Mesendoderm (in vitro differentiated cells): ENCODE data around the gene VPS37C.

ENCODE experiments used
- DNase-seq: peaks from one replicate; pipeline ENCODE4 v3.0.0; 2013
- H2AK5ac ChIP-seq: 2 replicates; pipeline ENCODE4 v1.6.1; 2013; ENCODE audit warnings: low read length, inconsistent platforms
- H2BK120ac ChIP-seq: 2 replicates; pipeline ENCODE4 v1.6.1; 2013; ENCODE audit warnings: low read depth, mild to moderate bottlenecking, low read length, moderate library complexity, mixed read lengths
- H2BK15ac ChIP-seq: replicated peaks from 2 replicates; pipeline ENCODE4 v1.6.1; 2013; ENCODE audit warnings: low read depth, mild to moderate bottlenecking, moderate library complexity
- H2BK5ac ChIP-seq: 2 replicates; pipeline ENCODE4 v1.6.1; 2013; ENCODE audit warnings: low read length, inconsistent platforms
- H3K18ac ChIP-seq: 2 replicates; pipeline ENCODE4 v1.6.1; 2013; ENCODE audit warnings: mild to moderate bottlenecking, low read length, mixed read lengths
- H3K23ac ChIP-seq: one replicate; pipeline ENCODE4 v1.6.1; 2013; ENCODE audit warnings: low read length
- H3K27ac ChIP-seq: 2 replicates; pipeline ENCODE4 v1.5.1; 2013; ENCODE audit warnings: low read depth, mild to moderate bottlenecking, inconsistent platforms, low read length, moderate library complexity
- H3K27me3 ChIP-seq: 2 replicates; pipeline ENCODE4 v1.6.1; 2013; ENCODE audit warnings: low read length, control low read depth, mild to moderate bottlenecking, inconsistent platforms; ENCODE audit not compliant: insufficient read depth, poor library complexity
- H3K36me3 ChIP-seq: 2 replicates; pipeline ENCODE4 v1.6.1; 2013; ENCODE audit warnings: low read length, inconsistent platforms; ENCODE audit not compliant: control insufficient read depth, insufficient read depth
- H3K4ac ChIP-seq: one replicate; pipeline ENCODE4 v1.6.1; 2013; ENCODE audit warnings: low read depth, mild to moderate bottlenecking, low read length, moderate library complexity
- H3K4me1 ChIP-seq: 2 replicates; pipeline ENCODE4 v1.6.1; 2013; ENCODE audit warnings: low read depth, low read length, inconsistent platforms; ENCODE audit not compliant: control insufficient read depth
- H3K4me2 ChIP-seq: 2 replicates; pipeline ENCODE4 v1.6.1; 2013; ENCODE audit warnings: low read length
- H3K4me3 ChIP-seq: 2 replicates; pipeline ENCODE4 v1.5.1; 2013; ENCODE audit warnings: mild to moderate bottlenecking, low read length
- H3K56ac ChIP-seq: one replicate; pipeline ENCODE4 v1.6.1; 2013; ENCODE audit warnings: low read length
- H3K79me1 ChIP-seq: 2 replicates; pipeline ENCODE4 v1.6.1; 2013; ENCODE audit warnings: low read length, inconsistent platforms
- H3K79me2 ChIP-seq: 2 replicates; pipeline ENCODE4 v1.6.1; 2013; ENCODE audit warnings: mild to moderate bottlenecking, low read length; ENCODE audit not compliant: control insufficient read depth, insufficient read depth
- H3K9ac ChIP-seq: 2 replicates; pipeline ENCODE4 v1.6.1; 2013; ENCODE audit warnings: low read length, inconsistent platforms
- H4K5ac ChIP-seq: one replicate; pipeline ENCODE4 v1.6.1; 2013; ENCODE audit warnings: low read length
- H4K8ac ChIP-seq: one replicate; pipeline ENCODE4 v1.6.1; 2013; ENCODE audit warnings: low read depth, mild to moderate bottlenecking, control low read depth, low read length, moderate library complexity
- WGBS: extraction: QIAGEN DNeasy Blood & Tissue Kit; methylation state at CpG from one replicate; pipeline ENCODE4 v1.1.7; 2013; ENCODE audit warnings: low lambda C conversion rate, missing lambda C conversion rate; ENCODE audit not compliant: insufficient coverage; ENCODE audit errors: extremely low coverage; 5-methylcytosine and 5-hydroxymethylcytosine counted together

The VPS37C gene

GRCh38 chr11:61112575-61112974, 48.7 kb downstream of the VPS37C start:
- no peak overlapping the region for H3K4me3 ChIP-seq
- H3K9ac ChIP-seq: no peak overlapping the region
- H3K4ac ChIP-seq: no peak overlapping the region
- H3K23ac ChIP-seq: no peak overlapping the region
- no peak overlapping the region for H2BK120ac ChIP-seq
- H3K56ac ChIP-seq: no peak overlapping the region
- DNase-seq: no peak
- H2BK5ac ChIP-seq: no peak overlapping the region
- H3K4me1 ChIP-seq: no peaks in the 10 kb centered on the region
- H4K5ac ChIP-seq: no peak overlapping the region
- no peaks in the 10 kb centered on the region for H3K79me2 ChIP-seq
- WGBS: no CpG with 5 or more reads among the region's 6 CpGs
- no peak overlapping the region for H4K8ac ChIP-seq
- H3K4me2 ChIP-seq: no peak overlapping the region
- H2AK5ac ChIP-seq: no peak overlapping the region
- H3K27me3 ChIP-seq: no peaks in the 10 kb centered on the region
- H3K36me3 ChIP-seq: no peaks in the 10 kb centered on the region
- no peaks in the 10 kb centered on the region for H3K79me1 ChIP-seq
- no peak overlapping the region for H2BK15ac ChIP-seq
- no peak overlapping the region for H3K27ac ChIP-seq
- H3K18ac ChIP-seq: no peak overlapping the region

GRCh38 chr11:61111786-61112517, 49.3 kb downstream of the VPS37C start:
- H3K9ac ChIP-seq: no peak overlapping the region
- H2AK5ac ChIP-seq: no peak overlapping the region
- H3K4me1 ChIP-seq: no peaks in the 10 kb centered on the region
- no CpG with 5 or more reads among the region's 11 CpGs for WGBS
- no peaks in the 10 kb centered on the region for H3K27me3 ChIP-seq
- H3K4me3 ChIP-seq: no peak overlapping the region
- H3K36me3 ChIP-seq: no peaks in the 10 kb centered on the region
- DNase-seq: no peak
- no peak overlapping the region for H4K8ac ChIP-seq
- H3K23ac ChIP-seq: no peak overlapping the region
- H3K4me2 ChIP-seq: no peak overlapping the region
- no peak overlapping the region for H3K4ac ChIP-seq
- H3K27ac ChIP-seq: no peak overlapping the region
- H2BK15ac ChIP-seq: no peak overlapping the region
- no peak overlapping the region for H2BK5ac ChIP-seq
- H3K79me2 ChIP-seq: no peaks in the 10 kb centered on the region
- no peak overlapping the region for H3K18ac ChIP-seq
- no peak overlapping the region for H4K5ac ChIP-seq
- no peak overlapping the region for H2BK120ac ChIP-seq
- no peak overlapping the region for H3K56ac ChIP-seq
- H3K79me1 ChIP-seq: no peaks in the 10 kb centered on the region

- H2BK5ac ChIP-seq: no peak overlapping the region
- DNase-seq: no peak
- H3K4me1 ChIP-seq: no peaks in the 10 kb centered on the region
- H4K8ac ChIP-seq: no peak overlapping the region
- H3K23ac ChIP-seq: no peak overlapping the region
- H3K4ac ChIP-seq: no peak overlapping the region
- H3K9ac ChIP-seq: no peak overlapping the region
- no peak overlapping the region for H3K4me2 ChIP-seq
- H3K79me1 ChIP-seq: no peaks in the 10 kb centered on the region
- H2AK5ac ChIP-seq: no peak overlapping the region
- no peak overlapping the region for H2BK15ac ChIP-seq
- no peaks in the 10 kb centered on the region for H3K36me3 ChIP-seq
- no peak overlapping the region for H2BK120ac ChIP-seq
- WGBS: no CpG with 5 or more reads among the region's 6 CpGs
- H3K4me3 ChIP-seq: no peak overlapping the region
- H3K27me3 ChIP-seq: no peaks in the 10 kb centered on the region
- H3K27ac ChIP-seq: no peak overlapping the region
- H3K18ac ChIP-seq: no peak overlapping the region
- H4K5ac ChIP-seq: no peak overlapping the region
- H3K79me2 ChIP-seq: no peaks in the 10 kb centered on the region
- no peak overlapping the region for H3K56ac ChIP-seq
Measured at GRCh38 chr11:61111050-61111435, 50.2 kb downstream of the VPS37C start.

GRCh38 chr11:61110255-61111049, 50.8 kb downstream of the VPS37C start:
- Histone ChIP-seq H3K79me1 (no peaks in the 10 kb centered on the region), H3K4me2 (no peak overlapping the region), H4K5ac (no peak overlapping the region), H3K4ac (no peak overlapping the region), H3K79me2 (no peaks in the 10 kb centered on the region), H2BK120ac (no peak overlapping the region), H3K27me3 (no peaks in the 10 kb centered on the region), H3K23ac (no peak overlapping the region), H2AK5ac (no peak overlapping the region), H3K56ac (no peak overlapping the region), H3K36me3 (no peaks in the 10 kb centered on the region), H3K27ac (no peak overlapping the region), H3K4me1 (no peaks in the 10 kb centered on the region), H2BK15ac (no peak overlapping the region), H4K8ac (no peak overlapping the region), H3K9ac (no peak overlapping the region), H3K18ac (no peak overlapping the region), H3K4me3 (no peak overlapping the region), H2BK5ac (no peak overlapping the region)
- WGBS: no CpG with 5 or more reads among the region's 9 CpGs
- no peak for DNase-seq

GRCh38 chr11:61109671-61110070, 51.6 kb downstream of the VPS37C start:
- no peak overlapping the region for H3K4ac ChIP-seq
- no peaks in the 10 kb centered on the region for H3K79me1 ChIP-seq
- no peak for DNase-seq
- H2BK5ac ChIP-seq: no peak overlapping the region
- H3K27me3 ChIP-seq: no peaks in the 10 kb centered on the region
- H3K4me2 ChIP-seq: no peak overlapping the region
- no peak overlapping the region for H3K56ac ChIP-seq
- H3K9ac ChIP-seq: no peak overlapping the region
- H4K8ac ChIP-seq: no peak overlapping the region
- H3K4me3 ChIP-seq: no peak overlapping the region
- H3K27ac ChIP-seq: no peak overlapping the region
- H3K36me3 ChIP-seq: no peaks in the 10 kb centered on the region
- no peaks in the 10 kb centered on the region for H3K79me2 ChIP-seq
- H3K4me1 ChIP-seq: no peaks in the 10 kb centered on the region
- no peak overlapping the region for H3K18ac ChIP-seq
- H3K23ac ChIP-seq: no peak overlapping the region
- no CpG with 5 or more reads among the region's 8 CpGs for WGBS
- H2AK5ac ChIP-seq: no peak overlapping the region
- no peak overlapping the region for H2BK120ac ChIP-seq
- H2BK15ac ChIP-seq: no peak overlapping the region
- no peak overlapping the region for H4K5ac ChIP-seq
